HG03060 (cell line): ENCODE measurements around the gene SEMA3G.

Experiments
- ATAC-seq: cut with Tn5 transposase; IDR thresholded peaks from one replicate; pipeline ENCODE4 v1.9.1; 2021; ENCODE audit warnings: low read depth, moderate number of reproducible peaks; ENCODE audit not compliant: unreplicated experiment

SEMA3G gene

DNA sequence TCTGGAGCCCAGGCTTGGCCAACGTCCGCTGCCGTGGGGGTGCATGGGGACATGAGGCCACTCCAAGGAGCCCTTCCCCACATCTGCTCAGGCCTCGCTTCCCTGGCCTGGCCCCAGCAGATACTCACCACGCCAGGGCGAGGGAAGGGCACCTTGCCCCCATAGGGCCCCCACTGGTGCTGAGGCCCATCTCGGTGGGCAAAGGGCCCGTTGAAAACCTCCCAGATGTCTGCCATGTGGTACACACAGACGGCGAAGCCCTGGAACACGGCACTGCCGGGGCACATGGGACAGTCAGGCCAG lies 4.7 kb downstream of the SEMA3G start:
- no peak for ATAC-seq

GRCh38 chr3:52439426-52440248 lies 5.3 kb downstream of the SEMA3G start:
- ATAC-seq, result no peak

- ATAC-seq, result no peak
These were observed 6.1 kb downstream of the SEMA3G start for GRCh38 chr3:52438579-52439425.

DNA sequence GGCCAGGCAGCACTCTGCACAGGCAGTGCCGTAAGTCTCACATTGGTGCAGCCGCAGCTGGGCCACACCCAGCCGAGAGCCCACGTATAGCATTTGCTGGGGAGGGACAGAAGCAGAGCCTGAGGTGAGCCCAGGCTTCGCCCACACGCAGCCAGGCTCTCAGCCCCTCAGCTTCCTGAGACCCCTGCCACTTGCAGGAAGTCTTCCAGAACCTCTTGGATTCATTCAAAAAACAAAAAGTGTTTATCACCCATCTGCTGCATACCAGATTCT lies 6.9 kb downstream of the SEMA3G start:
- no peak for ATAC-seq

DNA sequence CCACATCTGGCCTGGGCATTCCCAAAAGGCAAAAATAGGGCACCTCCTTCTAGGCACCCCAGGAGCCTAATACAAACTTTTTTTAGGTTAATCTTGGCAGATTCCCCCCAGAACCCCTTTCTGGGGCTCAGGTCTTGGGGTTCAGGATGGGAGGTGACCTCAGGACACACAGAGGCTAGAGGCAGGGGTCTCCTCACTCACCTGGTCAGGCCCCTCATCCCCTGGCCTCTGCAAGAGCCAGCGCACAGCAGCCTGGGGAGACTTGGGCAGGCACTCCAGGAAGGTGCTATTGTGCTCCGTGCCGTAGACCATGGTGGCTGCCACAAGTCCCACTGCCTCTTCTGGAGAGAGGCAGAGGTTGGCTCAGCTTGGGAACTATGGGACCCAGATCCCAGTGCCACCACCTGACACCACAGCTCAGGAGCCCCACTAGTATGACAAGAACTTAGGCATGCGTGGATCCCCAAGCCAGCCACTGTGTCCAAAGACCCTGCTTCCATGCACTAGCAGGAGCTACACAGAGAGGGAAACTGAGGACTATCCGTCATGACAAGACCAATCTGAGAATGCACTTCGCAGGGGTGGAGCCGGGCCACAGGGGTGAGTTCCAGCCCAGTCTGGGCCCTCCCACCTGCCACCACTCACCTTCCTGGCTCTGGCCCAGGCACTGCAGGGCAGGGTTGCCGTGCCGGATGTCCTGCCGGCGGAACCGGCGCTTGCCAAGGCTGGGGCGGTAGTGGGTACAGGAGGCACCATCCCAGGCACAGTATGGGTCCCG lies 7.4 kb downstream of the SEMA3G start:
- ATAC-seq, result no peak

- no peak for ATAC-seq
These were observed 8.3 kb downstream of the SEMA3G start for GRCh38 chr3:52436500-52437149.

DNA sequence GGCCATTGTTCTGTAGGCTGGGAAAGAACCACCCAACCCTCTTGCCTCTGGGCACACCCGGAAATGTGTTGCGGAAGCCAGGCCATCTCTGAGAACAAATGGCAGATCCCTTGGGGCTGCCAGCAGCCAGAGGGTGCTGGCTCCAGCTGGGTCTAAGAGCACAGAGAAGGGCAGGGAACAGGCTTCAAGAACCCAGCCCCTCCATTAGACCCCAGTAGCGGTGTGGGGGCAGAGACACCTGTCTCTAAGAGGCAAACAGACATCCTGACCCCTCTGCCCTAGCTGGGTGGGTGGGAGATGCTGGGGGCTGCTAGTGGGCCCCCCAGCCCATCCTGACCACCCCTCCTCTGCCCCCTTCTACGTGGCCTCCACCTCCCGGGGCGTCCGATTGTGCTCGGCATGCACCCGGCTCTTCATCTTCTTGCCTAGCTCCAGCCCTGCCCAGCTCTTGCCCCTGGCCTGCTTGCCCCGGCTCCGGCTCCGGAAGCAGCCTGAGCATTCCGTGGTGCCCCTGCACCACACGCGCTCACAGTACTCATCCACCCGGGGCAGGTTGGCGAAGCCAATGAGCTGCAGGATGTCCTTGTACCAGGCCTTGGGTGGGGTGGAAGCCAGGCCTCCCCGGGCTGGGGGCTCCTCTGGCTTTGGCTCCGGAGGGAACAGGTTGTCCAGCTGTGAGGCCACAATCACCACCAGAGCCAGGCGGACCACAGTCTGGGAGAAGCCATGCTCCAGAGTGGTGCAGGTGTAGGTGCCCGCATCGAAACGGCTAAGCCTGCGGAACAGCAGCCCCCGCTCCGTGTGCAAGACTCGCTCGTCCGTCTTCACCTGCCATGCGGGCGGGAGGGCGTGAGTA lies 9.4 kb downstream of the SEMA3G start:
- ATAC-seq, result no peak

DNA sequence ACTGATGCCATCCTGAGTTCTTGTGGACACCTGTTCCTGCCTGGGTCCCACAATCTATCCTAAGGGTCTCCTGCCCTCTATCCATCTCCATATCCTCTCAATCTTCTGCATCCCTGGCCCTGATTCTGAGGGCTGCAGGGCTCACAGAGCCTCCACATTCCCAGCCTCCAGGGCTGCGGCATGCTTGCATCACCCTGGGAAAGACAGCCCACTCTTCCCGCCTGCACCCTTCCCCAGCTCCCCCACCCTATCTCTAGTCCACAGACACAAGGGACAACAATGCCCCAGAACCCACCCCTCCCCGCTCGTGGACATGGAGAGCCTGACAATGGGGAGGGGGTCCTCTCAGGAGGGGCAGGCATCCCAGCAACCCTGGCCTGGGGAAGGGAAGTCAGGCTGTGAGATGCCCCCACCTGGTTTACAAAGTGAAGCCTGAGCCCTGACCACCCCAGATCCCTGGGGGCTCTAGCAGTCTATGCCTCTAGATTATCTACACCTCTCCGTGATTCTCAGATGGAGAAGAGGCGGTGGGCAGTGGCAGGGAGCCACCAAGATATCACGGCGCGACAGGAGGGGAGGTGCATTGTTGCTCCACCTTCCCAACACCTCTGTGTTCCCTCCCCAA lies 10.3 kb downstream of the SEMA3G start:
- ATAC-seq, result no peak

GRCh38 chr3:52433996-52434479 lies 10.9 kb downstream of the SEMA3G start:
- no peak for ATAC-seq

DNA sequence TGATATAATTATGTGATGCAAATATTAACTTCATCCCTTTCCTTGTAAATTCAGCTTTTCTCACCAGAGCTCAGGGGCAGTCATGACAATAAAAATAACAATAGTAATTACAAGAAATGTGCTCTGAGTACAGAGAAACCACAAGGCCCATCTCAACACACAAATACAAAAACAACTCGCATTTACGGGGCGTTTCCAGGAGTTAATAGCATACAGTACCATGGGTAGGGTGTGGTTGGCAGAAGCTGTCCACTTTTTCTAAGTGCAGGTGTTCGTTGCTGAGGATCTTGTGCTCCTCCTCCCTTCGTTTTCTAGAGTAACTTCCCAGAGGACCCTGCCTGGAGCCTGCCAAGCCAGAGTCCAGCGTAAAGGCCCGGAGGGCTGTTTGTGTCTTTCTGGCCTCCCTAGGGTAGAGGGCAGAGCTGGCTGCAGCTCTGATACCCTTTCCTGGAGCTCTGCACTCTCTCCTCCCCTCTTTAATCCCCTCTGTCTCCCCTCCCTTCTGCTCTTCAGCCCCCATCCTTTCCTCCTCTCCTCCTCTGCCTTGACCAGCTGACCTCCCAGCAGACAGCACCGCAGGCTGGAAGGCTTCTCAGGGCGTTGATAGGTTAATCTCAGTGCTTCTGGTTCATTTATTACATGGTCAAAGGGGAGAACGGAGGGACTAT lies 11.4 kb downstream of the SEMA3G start:
- ATAC-seq, result no peak

GRCh38 chr3:52432691-52433141 lies 12.2 kb downstream of the SEMA3G start:
- no peak for ATAC-seq

DNA sequence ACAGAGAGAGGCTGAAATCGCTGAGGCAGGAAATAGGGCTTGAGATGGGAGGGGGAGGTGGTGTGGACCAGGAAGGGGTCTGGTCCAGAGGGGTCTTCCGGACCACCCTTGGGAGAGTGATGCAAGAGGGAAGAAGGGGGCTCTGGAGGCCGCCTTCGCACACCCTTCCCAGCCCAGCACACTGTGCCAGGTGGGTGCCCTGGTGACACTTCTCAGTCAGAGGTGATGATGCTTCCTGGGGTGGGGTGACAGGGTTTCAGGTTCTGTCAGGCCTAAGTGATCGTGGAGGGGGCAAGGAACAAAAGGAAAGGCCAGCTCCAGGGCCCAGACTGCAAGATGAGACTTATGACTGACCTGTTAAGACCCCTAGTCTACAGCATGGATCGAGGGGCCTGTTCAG lies 12.7 kb downstream of the SEMA3G start:
- ATAC-seq, result no peak

DNA sequence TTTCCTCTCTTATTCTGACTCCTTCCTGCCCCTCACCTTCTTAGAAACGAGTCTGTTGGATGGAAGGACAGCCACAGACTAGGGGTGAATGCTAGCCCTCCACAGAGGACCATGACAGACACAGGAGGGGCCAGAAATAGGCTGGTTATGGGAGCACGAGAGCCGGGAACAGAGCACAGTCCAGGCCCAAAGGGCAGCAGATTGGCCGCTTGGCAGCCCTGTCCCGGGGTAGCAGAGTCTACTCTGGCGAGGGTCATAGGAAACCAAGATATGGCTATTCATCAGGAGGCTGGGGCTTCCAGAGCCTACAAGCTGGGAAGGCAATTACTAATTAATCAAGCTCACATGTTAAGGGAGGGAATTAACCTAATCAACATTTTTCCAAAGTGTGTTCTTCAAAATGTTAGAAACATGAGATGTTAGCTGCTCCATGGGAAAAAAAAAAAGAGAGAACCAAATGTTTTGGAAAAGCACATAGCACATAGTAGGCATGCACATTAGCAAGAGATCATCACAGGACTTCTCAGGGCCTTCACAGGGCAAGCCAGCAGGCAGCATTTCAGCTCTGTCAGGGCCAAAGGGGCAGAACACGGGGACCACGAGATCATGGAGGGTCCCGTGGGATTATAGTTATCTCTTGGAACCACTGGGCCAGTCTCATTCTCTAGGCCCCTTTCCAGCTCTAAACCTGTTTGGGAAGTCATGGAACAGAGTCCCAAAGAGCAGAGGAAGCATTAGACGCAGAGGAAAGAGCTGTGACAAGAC lies 13.3 kb downstream of the SEMA3G start:
- ATAC-seq, result no peak

DNA sequence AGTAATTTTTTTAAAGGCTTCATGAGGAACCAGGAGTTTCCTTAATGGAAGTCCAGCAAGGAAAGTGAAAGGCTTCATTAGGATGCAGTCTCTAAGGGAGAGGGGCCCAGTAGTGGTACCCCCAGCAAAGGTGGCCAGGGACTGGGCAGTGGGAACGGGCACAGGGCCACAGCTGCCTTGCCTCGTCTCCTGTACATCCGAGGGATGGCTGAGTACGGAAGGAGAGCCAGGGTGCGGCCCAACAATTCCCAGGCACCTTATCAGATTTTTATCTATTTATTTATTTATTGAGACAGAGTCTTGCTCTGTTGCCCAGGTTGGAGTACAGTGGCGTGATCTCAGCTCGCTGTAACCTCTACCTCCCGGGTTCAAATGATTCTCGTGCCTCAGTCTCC lies 14.5 kb downstream of the SEMA3G start:
- ATAC-seq, result no peak

DNA sequence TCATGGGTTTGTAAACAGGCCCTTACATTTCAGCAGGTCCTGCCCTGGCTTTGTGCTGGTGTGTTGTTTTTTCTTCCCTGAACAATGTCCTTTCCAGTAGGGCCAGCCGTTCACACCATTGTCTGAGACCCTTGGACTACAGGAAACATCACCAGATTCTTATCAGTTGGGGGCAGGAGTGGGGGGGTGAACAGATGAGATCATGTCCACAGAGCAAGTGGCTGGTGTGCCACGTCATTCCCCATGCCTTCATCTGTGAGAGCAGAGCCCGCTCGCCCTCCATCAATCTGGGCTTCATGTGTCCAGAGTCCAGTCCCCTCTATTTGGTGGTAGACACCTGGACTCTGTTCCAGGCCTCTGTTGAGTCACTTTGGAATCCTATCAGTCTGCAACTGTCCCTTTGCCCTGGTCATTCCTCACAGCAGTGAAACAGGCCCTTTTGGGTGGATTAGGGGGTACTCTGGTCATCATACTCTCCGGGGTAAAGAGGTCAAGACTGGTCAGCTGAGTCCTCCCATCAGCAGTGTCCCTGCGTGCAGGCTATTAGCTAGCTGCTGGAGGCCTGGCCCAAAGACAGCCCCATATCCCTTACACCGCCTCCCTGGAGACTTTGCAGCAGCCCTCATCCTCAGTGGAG lies 15.0 kb downstream of the SEMA3G start:
- no peak for ATAC-seq

DNA sequence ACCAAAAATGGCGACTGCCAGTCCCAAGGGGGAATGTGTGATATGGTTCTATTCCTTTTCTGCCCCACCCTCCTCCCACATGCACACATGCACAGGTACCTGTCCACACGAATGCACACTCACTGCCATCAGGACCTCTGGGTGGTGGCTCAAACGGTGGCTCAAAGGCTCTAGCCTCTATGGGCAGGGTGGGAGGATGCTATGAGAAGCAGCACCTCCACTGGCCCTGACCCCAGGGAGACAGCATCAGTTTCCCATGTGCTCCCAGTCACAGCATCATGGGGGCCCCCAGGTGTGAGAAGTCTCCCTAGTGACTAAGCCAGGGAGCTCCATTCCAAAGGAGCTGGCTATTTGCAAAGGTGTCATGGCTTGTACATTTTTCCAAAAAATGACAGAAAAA lies 15.9 kb downstream of the SEMA3G start:
- no peak for ATAC-seq

DNA sequence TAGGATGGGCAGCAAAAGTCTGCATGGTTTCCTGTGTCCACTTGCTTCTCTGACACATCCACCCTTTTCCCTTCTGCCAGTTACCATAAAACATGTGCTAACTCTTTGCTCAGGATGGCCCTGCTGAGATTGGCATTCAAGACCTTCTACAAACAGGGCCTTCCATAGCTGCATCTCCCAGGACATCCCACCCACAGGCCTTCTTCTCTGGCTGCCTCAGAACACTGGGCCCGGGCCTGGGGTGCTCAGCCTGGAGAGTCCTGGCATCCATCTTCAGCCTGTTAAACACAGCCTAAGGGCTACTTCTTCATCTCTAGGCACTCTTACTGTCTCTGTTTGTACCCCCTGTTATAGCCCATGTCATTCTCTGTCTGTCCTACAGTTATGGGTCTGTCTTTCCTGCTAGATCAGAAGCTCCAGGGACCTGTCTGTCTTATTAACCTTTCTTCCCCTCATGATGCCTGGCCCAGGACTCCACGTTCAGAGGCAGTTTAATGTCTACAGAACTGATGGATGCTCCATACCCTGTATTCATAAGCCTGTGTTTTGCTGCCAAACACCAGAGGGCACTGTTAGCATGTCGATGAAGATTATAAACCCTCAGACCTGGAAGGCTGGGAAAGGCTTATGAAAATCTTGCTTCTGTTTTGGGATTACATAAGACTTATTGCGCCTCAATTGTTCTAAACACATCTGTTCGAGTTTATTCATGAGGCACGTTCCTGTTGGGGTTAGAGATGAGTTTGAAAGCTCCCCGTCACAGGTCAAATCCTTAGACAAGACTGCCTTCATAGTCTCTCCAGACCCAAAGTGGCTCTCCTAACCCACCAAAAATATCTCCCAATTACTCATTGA lies 16.5 kb downstream of the SEMA3G start:
- ATAC-seq, result no peak
